Measurements from ENCODE around the gene FOSL1. TPM values are rescaled to one million over a fixed set of nuclear protein-coding genes. Genes with fewer than 3 reads are reported as not detected.

Gene FOSL1
- total and polyA plus RNA-seq, 2 of the 13 experiments (the other 11 are each of a cell fraction or from before 2014, with no cell fraction given): 4.0 to 4.1 TPM

GRCh38 chr11:65944767-65945166, 44.6 kb upstream of the FOSL1 start (continued):
- TF ChIP-seq IRX3 (CRISPR knock-in tag; IDR thresholded peaks at IDR 0.05; ENCODE audit: borderline replicate concordance, low read depth): no peak
- no peak for TF ChIP-seq FLYWCH1 (CRISPR knock-in tag; IDR thresholded peaks at IDR 0.05)
- peak; percentile 45; the same call in 1 of the 2 replicates for TF ChIP-seq ZNF687 (CRISPR knock-in tag; IDR thresholded peaks at IDR 0.05)
- no peak for TF ChIP-seq ZNF317 (CRISPR knock-in tag; IDR thresholded peaks at IDR 0.05)
- TF ChIP-seq ZNF513 (CRISPR knock-in tag; conservative IDR thresholded peaks at IDR 0.05): no peak
- no peak for TF ChIP-seq MED13 (CRISPR knock-in tag; IDR thresholded peaks at IDR 0.05)
- no peak for TF ChIP-seq ZSCAN25 (CRISPR knock-in tag; IDR thresholded peaks at IDR 0.05)
- TF ChIP-seq MLX (CRISPR knock-in tag; IDR thresholded peaks at IDR 0.05): no peak
- TF ChIP-seq ZNF770 (CRISPR knock-in tag; IDR thresholded peaks at IDR 0.05): no peak
- TF ChIP-seq ZHX2 (IDR thresholded peaks at IDR 0.05; ENCODE audit: low read depth): no peak
- no peak for TF ChIP-seq ZHX2 (CRISPR knock-in tag; IDR thresholded peaks at IDR 0.05; ENCODE audit: borderline replicate concordance)
- TF ChIP-seq ZFX (CRISPR knock-in tag; IDR thresholded peaks at IDR 0.05; ENCODE audit: low read depth): peak; percentile 59; the same call in 1 of the 2 replicates
- no peak for TF ChIP-seq POLR2A (IDR thresholded peaks at IDR 0.05; ENCODE audit: insufficient read depth in 1 of 2, low read depth in 2 of 2, low read length in 2 of 2)
- no peak for TF ChIP-seq ZKSCAN5 (CRISPR knock-in tag; IDR thresholded peaks at IDR 0.05)
- TF ChIP-seq ZNF326 (CRISPR knock-in tag; IDR thresholded peaks at IDR 0.05; ENCODE audit: borderline replicate concordance): no peak
- no peak for TF ChIP-seq ZNF468 (CRISPR knock-in tag; IDR thresholded peaks at IDR 0.05)
- TF ChIP-seq ZSCAN20 (CRISPR knock-in tag; IDR thresholded peaks at IDR 0.05; ENCODE audit: borderline replicate concordance): no peak
